DMS114 treated with DMSO at 0.1 percent for 48 hours (cell line): ENCODE results near the gene SIX5.
"Not testable (repeated sequence)": the region's sequence is repeated elsewhere in the genome, so short reads cannot be mapped to it uniquely, and the experiment has no call there.

ENCODE experiments used
- DNase-seq: peaks from one replicate; lab custom pipeline; 2025; ENCODE audit not compliant: unreplicated experiment; lab: John Stamatoyannopoulos, UW

The SIX5 gene

GRCh38 chr19:45761714-45762113 lies 7.3 kb downstream of the SIX5 start:
- no peak for DNase-seq

GRCh38 chr19:45758921-45759320 lies 10.1 kb downstream of the SIX5 start:
- DNase-seq, result no peak

DNA sequence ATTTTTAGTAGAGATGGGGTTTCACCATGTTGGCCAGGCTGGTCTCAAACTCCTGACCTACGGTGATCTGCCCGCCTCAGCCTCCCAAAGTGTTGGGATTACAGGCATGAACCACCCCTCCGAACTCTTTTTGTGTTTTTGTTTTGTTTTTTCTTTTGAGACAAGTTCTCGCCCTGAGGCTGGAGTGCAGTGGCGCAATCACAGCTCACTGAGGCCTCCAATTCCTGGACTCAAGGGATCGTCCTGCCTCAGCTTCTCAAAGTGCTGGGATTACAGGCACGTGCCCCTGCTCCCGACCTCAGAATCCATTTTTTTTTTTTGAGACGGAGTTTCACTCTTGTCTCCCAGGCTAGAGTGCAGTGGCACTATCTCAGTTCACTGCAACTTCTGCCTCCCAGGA lies 11.4 kb downstream of the SIX5 start:
- DNase-seq, result no peak

GRCh38 chr19:45754323-45754722 lies 14.7 kb downstream of the SIX5 start:
- no peak for DNase-seq

DNA sequence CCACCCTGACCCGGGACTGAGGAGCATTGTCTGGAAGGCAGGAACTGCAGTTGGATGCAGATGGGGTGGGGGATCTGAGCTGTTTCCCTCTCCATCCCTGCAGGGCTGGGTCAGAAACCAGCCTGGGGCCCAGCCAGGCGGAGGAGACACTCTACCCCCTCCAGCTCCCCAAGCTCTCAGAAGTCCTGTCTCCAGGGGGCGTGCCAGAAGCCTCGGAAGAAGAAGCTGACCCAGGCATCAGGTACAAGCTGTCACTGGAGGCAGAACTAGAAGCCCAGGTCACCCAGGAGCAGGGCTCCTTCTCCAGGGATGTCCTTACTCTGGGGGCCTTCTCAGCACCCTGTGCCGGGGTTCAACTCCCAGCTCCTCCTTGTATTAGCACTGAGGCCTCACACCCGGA lies 15.5 kb downstream of the SIX5 start:
- DNase-seq, result no peak

GRCh38 chr19:45752639-45753038 lies 16.4 kb downstream of the SIX5 start:
- no peak for DNase-seq

GRCh38 chr19:45751483-45751882 lies 17.6 kb downstream of the SIX5 start:
- not testable (repeated sequence) for DNase-seq

DNA sequence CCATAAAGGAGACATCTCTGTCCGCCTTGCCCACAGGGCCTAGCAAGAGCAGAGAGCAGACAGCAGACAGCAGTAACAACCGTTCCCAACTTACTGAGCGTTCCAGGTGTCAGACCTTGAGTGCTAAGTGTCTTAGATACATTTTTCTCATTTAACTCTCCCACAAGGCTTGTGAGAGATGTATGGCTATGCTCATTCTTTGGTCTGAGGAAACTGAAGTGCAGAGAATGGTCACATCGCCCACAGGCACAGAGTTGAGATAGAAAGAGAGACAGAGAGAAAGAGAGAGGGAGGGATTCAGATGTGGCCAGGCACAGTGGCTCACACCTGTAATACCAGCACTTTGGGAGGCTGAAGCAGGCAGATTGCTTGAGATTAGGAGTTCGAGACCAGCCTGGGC lies 21.5 kb downstream of the SIX5 start:
- no peak for DNase-seq

DNA sequence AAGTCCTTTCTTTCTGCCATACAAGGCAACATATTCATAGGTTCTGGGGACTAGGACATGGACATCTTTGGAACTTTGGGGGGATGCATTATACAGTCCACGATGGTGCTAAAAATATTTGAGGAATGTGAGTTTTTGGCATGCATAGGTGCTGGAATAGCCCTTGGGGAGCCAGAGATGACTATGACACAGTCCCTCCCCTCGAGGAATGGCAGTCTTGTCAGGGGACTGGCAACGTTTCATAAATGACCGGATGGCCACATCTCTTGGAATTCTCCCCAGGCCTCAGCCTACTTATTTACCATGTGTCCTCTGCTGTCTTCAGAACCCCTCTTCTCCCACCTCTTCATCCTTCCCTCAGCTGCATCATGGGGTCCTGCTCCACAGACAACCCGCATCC lies 22.2 kb downstream of the SIX5 start:
- no peak for DNase-seq

DNA sequence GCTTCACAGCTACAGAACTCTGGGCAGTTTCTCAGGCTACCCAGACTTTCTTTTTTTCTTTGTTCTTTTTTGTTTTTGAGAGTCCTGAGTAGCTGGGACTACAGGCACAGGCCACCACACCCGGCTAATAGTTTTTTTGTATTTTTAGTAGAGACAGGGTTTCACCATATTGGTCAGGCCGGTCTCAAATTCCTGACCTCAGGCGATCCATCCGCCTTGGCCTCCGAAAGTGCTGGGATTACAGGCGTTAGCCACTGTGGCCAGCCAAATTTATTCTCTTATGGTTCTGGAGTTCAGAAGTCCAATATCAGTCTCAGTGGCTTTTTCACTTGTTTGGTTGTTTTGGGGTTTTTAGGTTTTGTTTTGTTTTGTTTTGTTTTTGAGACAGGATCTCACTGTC lies 23.4 kb downstream of the SIX5 start:
- DNase-seq, result no peak

DNA sequence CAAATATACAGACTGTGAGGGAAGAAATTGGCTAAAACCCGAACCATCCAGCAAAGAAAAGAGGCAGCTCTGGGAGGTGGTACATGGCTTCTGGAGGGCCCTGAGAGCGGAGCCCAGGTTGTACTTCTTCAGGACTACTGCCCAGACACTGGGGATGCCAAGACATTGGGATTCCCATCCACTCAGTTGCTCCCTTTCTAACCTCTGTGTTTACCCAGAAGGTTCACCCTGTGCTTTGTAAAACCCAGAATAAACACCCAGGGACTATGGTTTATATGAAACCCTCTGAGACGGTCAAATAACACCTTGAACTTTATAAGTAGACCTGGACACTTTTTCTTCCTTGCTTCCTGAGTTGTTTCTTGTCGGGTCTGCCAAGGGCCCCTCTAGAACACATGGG lies 26.1 kb downstream of the SIX5 start:
- no peak for DNase-seq

DNA sequence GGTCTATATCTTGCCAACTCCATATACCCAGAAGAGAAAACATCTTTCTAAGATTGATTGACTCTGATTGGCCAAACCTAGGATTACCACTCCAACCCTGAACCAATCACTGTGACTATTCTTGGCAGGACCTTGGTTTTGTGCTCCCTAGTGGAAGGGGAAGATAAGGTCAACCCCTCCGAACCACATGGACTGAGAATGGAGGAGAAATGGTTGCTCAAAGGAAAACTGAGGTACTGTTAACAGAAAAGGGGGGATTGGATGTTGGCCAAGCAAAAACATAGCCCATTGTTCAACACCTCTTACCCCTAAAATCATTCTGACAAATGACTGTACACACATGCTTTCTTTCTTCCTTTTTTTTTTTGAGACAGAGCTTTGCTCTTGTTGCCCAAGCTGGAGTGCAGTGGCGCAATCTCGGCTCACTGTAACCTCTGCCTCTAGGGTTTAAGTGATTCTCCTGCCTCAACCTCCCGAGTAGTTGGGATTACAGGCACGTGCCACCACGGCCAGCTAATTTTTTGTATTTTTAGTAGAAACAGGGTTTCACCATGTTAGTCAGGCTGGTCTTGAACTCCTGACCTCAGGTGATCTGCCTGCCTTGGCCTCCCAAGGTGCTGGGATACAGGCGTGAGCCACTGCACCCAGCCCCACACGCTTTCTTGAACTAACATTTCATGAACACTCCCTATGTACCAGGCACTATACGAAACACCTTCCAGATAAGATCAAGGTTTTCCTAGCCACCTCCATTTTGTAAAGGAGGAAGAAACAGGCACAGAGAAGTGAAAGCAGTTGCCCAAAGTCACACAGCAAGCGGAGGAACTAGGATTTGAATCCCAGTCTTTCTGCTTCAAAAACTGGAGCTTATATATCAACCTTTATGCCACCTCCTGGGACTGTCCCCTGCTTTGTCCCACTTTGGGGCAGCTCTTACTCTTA lies 29.3 kb downstream of the SIX5 start:
- no peak for DNase-seq

DNA sequence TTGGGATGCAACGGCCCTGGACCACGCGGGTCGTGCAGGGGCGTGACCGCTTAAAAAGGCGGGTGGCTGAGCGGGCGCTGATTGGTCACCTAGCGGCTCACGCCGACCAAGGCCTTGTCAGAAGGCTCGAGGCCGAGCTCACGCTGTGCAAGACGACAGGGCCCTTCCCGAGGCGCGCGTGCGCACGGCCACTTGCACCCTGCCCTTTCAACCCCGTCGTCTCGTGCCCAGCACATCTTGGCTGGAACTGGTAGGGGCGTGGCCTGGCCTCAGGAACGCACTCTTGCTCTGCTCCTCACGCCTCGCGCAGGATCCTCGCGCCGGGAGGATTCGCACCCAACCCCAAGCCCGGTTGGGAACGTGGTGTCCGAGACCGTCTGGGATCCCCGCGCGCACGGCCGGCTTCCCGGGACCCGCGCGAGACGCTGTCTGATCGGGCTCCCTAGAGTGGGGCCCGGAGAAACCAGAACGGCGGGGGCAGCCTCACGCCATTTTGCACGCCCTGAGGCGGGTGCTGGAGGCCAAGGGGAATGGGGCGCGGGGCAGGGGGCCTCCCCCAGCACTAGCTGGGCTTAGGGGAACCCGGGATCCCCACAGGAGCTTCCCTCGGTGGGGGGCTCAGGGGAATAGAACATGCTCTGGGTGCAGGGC lies 35.8 kb downstream of the SIX5 start, which contains the start of gene MEIOSIN:
TSS of gene MEIOSIN (plus strand) at position 280 of the 651 bp plus-strand sequence. CDS start 1,938 bp downstream, outside the sequence.
- no peak for DNase-seq

GRCh38 chr19:45730368-45731288 lies 38.4 kb downstream of the SIX5 start, which contains the start of gene FBXO46:
TSS of gene FBXO46 (minus strand) at chr19:45730896. CDS start at chr19:45713495, 17,401 bp downstream.
- DNase-seq, result peak; percentile 91

DNA sequence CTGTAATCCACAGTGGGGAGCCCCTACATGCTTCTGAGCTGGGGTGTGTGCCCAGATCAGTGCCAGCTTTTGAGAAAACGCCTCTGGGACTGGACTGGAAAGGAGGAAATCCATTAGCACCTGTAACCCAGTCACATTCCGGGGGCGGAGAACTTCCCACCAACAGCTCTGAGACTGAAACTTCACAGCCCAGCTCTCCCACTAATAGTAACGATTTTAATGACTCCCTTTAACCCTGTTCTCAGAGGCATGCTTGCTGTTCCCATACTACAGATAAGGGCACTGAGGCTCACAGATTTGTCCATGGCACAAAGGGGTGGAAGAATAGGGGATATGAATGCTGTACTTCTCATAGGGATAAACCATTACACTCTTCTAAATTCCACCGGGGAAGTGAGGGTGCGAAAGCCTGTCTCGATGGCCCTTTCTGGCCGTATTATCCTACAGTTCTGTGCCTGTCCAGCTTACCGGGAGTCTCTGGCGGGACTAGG lies 39.2 kb downstream of the SIX5 start:
- no peak for DNase-seq

DNA sequence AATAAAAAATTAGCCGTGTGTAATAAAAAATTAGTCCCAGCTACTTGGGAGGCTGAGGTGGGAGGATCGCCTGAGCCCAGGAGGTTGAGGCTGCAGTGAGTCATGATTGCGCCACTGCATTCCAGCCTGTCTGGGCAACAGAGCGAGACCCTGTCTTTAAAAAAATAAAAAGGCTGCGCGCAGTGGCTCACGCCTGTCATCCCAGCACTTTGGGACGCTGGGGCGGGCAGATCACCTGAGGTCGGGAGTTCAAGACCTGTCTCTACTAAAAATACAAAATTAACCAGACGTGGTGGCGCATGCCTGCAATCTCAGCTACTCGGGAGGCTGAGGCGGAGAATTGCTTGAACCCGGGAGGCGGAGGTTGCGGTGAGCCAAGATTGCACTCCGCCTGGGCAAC lies 40.4 kb downstream of the SIX5 start:
- DNase-seq, result not testable (repeated sequence)

GRCh38 chr19:45720065-45720464 lies 49.0 kb downstream of the SIX5 start:
- not testable (repeated sequence) for DNase-seq

GRCh38 chr19:45717983-45718650 lies 50.9 kb downstream of the SIX5 start:
- no peak for DNase-seq

- peak; percentile 92 for DNase-seq
Observed at GRCh38 chr19:45717131-45717982, 51.7 kb downstream of the SIX5 start.
